ENCODE measurements around the gene SPDYE3.
"Not testable (repeated sequence)": the region's sequence is repeated elsewhere in the genome, so short reads cannot be mapped to it uniquely, and the experiment has no call there.

DNA sequence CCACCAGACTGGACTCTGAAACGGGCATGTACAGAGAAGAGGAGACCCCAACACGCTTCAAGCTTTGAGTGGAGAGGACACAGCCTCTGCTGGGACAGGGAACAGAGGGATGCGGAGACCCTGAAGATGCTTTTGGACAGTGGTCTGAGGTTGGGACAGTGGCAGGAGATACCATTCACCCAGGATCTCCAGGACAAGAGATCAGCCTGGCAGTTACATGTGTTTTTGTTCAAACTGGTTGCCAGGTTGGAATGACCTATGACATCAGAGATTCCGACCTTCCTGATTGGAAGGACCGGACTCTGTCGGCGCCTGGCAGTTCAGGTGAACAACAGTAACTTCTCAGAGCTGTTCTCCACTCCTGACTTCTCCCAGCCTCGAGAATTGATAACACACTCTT is at the start of gene SPDYE3:
- TF ChIP-seq CTCF, POLR2A (IDR thresholded peaks at IDR 0.05): not testable (repeated sequence)
